GM19043 (cell line): Measurements from ENCODE around the gene HPCAL4.

ENCODE experiments used
- ATAC-seq: cut with Tn5 transposase; IDR thresholded peaks from one replicate; pipeline ENCODE4 v1.9.1; 2021; ENCODE audit warnings: low read depth; ENCODE audit not compliant: unreplicated experiment

HPCAL4 gene

GRCh38 chr1:39653546-39654031 is 37.6 kb downstream of the HPCAL4 start:
- ATAC-seq: no peak

- ATAC-seq: no peak
These were observed 38.7 kb downstream of the HPCAL4 start for GRCh38 chr1:39652554-39652953.

- ATAC-seq: no peak
These were observed 39.1 kb downstream of the HPCAL4 start for GRCh38 chr1:39652105-39652504.

GRCh38 chr1:39650431-39650830 is 40.8 kb downstream of the HPCAL4 start:
- ATAC-seq: no peak

- no peak for ATAC-seq
These were observed 41.5 kb downstream of the HPCAL4 start for GRCh38 chr1:39649636-39650185.

GRCh38 chr1:39648496-39648895 is 42.7 kb downstream of the HPCAL4 start:
- ATAC-seq: no peak

- ATAC-seq: no peak
These were observed 44.0 kb downstream of the HPCAL4 start for GRCh38 chr1:39647247-39647646.

- no peak for ATAC-seq
These were observed 44.8 kb downstream of the HPCAL4 start for GRCh38 chr1:39646232-39647081.

- ATAC-seq: no peak
These were observed 45.7 kb downstream of the HPCAL4 start for GRCh38 chr1:39645411-39646043.

GRCh38 chr1:39643705-39644104 is 47.5 kb downstream of the HPCAL4 start:
- ATAC-seq: no peak

GRCh38 chr1:39642796-39643195 is 48.4 kb downstream of the HPCAL4 start:
- ATAC-seq: no peak

- no peak for ATAC-seq
These were observed 50.4 kb downstream of the HPCAL4 start for GRCh38 chr1:39640861-39641260.

- no peak for ATAC-seq
These were observed 51.7 kb downstream of the HPCAL4 start, which contains the start of gene HEYL for GRCh38 chr1:39639305-39640130. HEYL (minus strand) TSS chr1:39639643; CDS start chr1:39639625, 18 bp downstream.

- ATAC-seq: no peak
These were observed 52.3 kb downstream of the HPCAL4 start for GRCh38 chr1:39638965-39639304.

- ATAC-seq: no peak
These were observed 53.9 kb downstream of the HPCAL4 start for GRCh38 chr1:39637361-39637760.

GRCh38 chr1:39635871-39636210 is 55.4 kb downstream of the HPCAL4 start:
- no peak for ATAC-seq

GRCh38 chr1:39635205-39635870 is 55.9 kb downstream of the HPCAL4 start:
- ATAC-seq: no peak

GRCh38 chr1:39633422-39633821 is 57.8 kb downstream of the HPCAL4 start:
- ATAC-seq: no peak

- no peak for ATAC-seq
These were observed 58.4 kb downstream of the HPCAL4 start for GRCh38 chr1:39632682-39633417.

GRCh38 chr1:39632323-39632681 is 58.9 kb downstream of the HPCAL4 start:
- ATAC-seq: no peak
